Osteoblast (primary cell): ENCODE results near the gene PARVG. TPM values are rescaled to one million over a fixed set of nuclear protein-coding genes. Genes with fewer than 3 reads are reported as not detected.

Experiments used
- DNase-seq: peaks from one replicate; pipeline ENCODE4 v3.0.0; 2011; ENCODE audit warnings: low spot score, mixed read lengths; ENCODE audit not compliant: insufficient read length; ENCODE audit errors: missing footprints
- H2AFZ ChIP-seq: 2 replicates; pipeline ENCODE4 v1.6.0; 2011; ENCODE audit warnings: mild to moderate bottlenecking, low read length
- H3K27ac ChIP-seq: 2 replicates; pipeline ENCODE4 v1.5.1; 2011; ENCODE audit warnings: mild to moderate bottlenecking, low read depth, low read length, moderate library complexity
- H3K27me3 ChIP-seq: 2 replicates; pipeline ENCODE4 v1.6.0; 2012; ENCODE audit warnings: mild to moderate bottlenecking, control low read depth, inconsistent platforms, low read length, moderate library complexity; ENCODE audit not compliant: insufficient read depth
- H3K36me3 ChIP-seq: 2 replicates; pipeline ENCODE4 v1.5.1; 2011; ENCODE audit warnings: mild to moderate bottlenecking, low read length, control low read depth, moderate library complexity; ENCODE audit not compliant: insufficient read depth
- H3K4me1 ChIP-seq: 2 replicates; pipeline ENCODE4 v1.5.1; 2011; ENCODE audit warnings: mild to moderate bottlenecking, low read length, control low read depth, moderate library complexity; ENCODE audit not compliant: insufficient read depth
- H3K4me2 ChIP-seq: 2 replicates; pipeline ENCODE4 v1.6.0; 2011; ENCODE audit warnings: mild to moderate bottlenecking, low read length; ENCODE audit not compliant: insufficient read depth
- H3K4me3 ChIP-seq: fragments of 200-600 bp; sonication (generic); 3 replicates; pipeline ENCODE4 v1.5.1; 2012; ENCODE audit warnings: mild to moderate bottlenecking, low read length, inconsistent platforms; ENCODE audit not compliant: insufficient read depth
- H3K79me2 ChIP-seq: 2 replicates; pipeline ENCODE4 v1.6.0; 2012; ENCODE audit warnings: mild to moderate bottlenecking, low read length, control low read depth, inconsistent platforms; ENCODE audit not compliant: insufficient read depth
- H3K9me3 ChIP-seq: 2 replicates; pipeline ENCODE4 v1.5.1; 2011; ENCODE audit warnings: low read depth, low read length, control low read depth
- H4K20me1 ChIP-seq: 2 replicates; pipeline ENCODE4 v1.6.0; 2012; ENCODE audit warnings: mild to moderate bottlenecking, low read length, control low read depth; ENCODE audit not compliant: insufficient read depth
- CTCF ChIP-seq: IDR thresholded peaks from 2 replicates; pipeline ENCODE4 v1.5.1; 2011; ENCODE audit warnings: mild to moderate bottlenecking, low read depth, low read length, moderate library complexity; ENCODE audit errors: extremely low read depth
- total RNA-seq: library from RNA; depleted of rRNA; stranded (reverse); fragments of >200 nt; gene quantifications from 2 replicates; pipeline ENCODE4 v1.2.3, GENCODE V29; 2012

PARVG gene
- 1.1 and 1.5 TPM in 2 replicates for total RNA-seq

DNA sequence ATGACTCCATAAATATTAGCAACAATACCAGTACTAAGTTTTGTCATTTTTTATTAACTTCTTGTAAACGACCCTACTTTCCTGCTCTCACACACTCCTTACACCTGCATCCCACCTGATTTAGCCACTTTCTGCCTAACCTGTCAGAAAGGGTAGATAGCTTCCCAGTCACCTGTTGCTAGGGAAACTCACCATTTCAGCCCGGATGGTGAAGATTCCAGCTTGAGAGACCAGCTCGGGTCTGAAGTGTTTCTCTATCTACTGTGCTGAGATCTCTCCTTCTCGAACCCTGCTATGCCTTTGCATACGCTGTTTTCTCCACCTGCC lies at the start of gene PARVG:
TSS of gene PARVG (plus strand) at position 220 of the 327 bp plus-strand sequence. CDS start 2,405 bp downstream, outside the sequence.
- H4K20me1 ChIP-seq = no peaks in the 10 kb centered on the region
- no peaks in the 10 kb centered on the region for H3K79me2 ChIP-seq
- peak within 1 kb of the TSS; percentile 16 for H3K4me3 ChIP-seq
- no peak within 1 kb of the TSS for H3K27ac ChIP-seq
- H3K27me3 ChIP-seq = peaks cover 19% of the 10 kb centered on the region
- TF ChIP-seq CTCF = no peak
- no peak within 1 kb of the TSS for H3K4me2 ChIP-seq
- DNase-seq = no peak
- H3K36me3 ChIP-seq = no peaks in the 10 kb centered on the region
- H3K4me1 ChIP-seq = no peaks in the 10 kb centered on the region
- no peak within 1 kb of the TSS for H2AFZ ChIP-seq
- H3K9me3 ChIP-seq = no peaks in the 10 kb centered on the region

DNA sequence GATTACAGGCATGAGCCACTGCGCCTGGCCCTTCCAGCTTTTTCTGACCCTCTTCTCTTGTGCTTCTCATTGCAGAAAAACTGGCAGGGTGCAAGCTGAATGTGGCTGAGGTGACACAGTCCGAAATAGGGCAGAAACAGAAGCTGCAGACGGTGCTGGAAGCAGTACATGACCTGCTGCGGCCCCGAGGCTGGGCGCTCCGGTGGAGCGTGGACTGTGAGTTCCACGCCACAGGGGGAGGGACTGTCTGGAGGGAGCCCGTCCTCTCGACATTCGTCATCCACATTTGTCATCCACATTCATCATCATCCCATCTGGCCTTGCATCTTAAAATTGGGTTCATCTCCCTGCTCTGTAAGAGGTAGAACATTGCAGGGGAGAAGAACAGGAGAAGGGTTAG lies 49.3 kb upstream of the PARVG start:
- Histone ChIP-seq H2AFZ (no peak overlapping the region), H3K9me3 (peaks cover 2% of the 10 kb centered on the region), H3K4me3 (no peak overlapping the region), H3K4me2 (no peak overlapping the region), H4K20me1 (no peaks in the 10 kb centered on the region), H3K36me3 (peaks cover 4% of the 10 kb centered on the region), H3K4me1 (peaks cover 35% of the 10 kb centered on the region), H3K27me3 (no peaks in the 10 kb centered on the region), H3K79me2 (no peaks in the 10 kb centered on the region), H3K27ac (no peak overlapping the region)
- TF ChIP-seq CTCF = no peak
- DNase-seq = no peak

- no peak overlapping the region for H2AFZ ChIP-seq
- peaks cover 35% of the 10 kb centered on the region for H3K4me1 ChIP-seq
- no peaks in the 10 kb centered on the region for H3K79me2 ChIP-seq
- no peak for DNase-seq
- peaks cover under 1% of the 10 kb centered on the region for H3K9me3 ChIP-seq
- peak overlapping the region; percentile 99 for H3K27ac ChIP-seq
- TF ChIP-seq CTCF = no peak
- H4K20me1 ChIP-seq = no peaks in the 10 kb centered on the region
- no peaks in the 10 kb centered on the region for H3K27me3 ChIP-seq
- peaks cover 11% of the 10 kb centered on the region for H3K36me3 ChIP-seq
- peak overlapping the region; percentile 49 for H3K4me2 ChIP-seq
- no peak overlapping the region for H3K4me3 ChIP-seq
Measured at GRCh38 chr22:44131989-44132685, 48.6 kb upstream of the PARVG start.

GRCh38 chr22:44132724-44133123 lies 48.0 kb upstream of the PARVG start:
- peak overlapping the region; percentile 99 for H3K27ac ChIP-seq
- peaks cover 33% of the 10 kb centered on the region for H3K4me1 ChIP-seq
- H3K9me3 ChIP-seq = peaks cover 7% of the 10 kb centered on the region
- DNase-seq = no peak
- no peak overlapping the region for H2AFZ ChIP-seq
- H3K36me3 ChIP-seq = peaks cover 17% of the 10 kb centered on the region
- H3K4me3 ChIP-seq = peak overlapping the region; percentile 18
- no peak for TF ChIP-seq CTCF
- H4K20me1 ChIP-seq = no peaks in the 10 kb centered on the region
- H3K27me3 ChIP-seq = no peaks in the 10 kb centered on the region
- peak overlapping the region; percentile 49 for H3K4me2 ChIP-seq
- no peaks in the 10 kb centered on the region for H3K79me2 ChIP-seq
